RPMI7951 (cell line): ENCODE measurements around the gene DCLK2. TPM values are rescaled to one million over a fixed set of nuclear protein-coding genes. Genes with fewer than 3 reads are reported as not detected.
A peak's percentile ranks its signal among the peaks of the same experiment; 100 is the strongest.

Source experiments
- DNase-seq: peaks from one replicate; pipeline ENCODE4 v3.0.0-alpha.2; 2012; ENCODE audit warnings: low read depth
- total RNA-seq: library from RNA; depleted of rRNA; stranded (reverse); fragments of >200 nt; shearing (Covaris generic); gene quantifications from 2 replicates; pipeline ENCODE4 v1.2.3, GENCODE V29; 2014; rRNA removed

Gene DCLK2
- 1.7 and 4.1 TPM in 2 replicates for total RNA-seq

DNA sequence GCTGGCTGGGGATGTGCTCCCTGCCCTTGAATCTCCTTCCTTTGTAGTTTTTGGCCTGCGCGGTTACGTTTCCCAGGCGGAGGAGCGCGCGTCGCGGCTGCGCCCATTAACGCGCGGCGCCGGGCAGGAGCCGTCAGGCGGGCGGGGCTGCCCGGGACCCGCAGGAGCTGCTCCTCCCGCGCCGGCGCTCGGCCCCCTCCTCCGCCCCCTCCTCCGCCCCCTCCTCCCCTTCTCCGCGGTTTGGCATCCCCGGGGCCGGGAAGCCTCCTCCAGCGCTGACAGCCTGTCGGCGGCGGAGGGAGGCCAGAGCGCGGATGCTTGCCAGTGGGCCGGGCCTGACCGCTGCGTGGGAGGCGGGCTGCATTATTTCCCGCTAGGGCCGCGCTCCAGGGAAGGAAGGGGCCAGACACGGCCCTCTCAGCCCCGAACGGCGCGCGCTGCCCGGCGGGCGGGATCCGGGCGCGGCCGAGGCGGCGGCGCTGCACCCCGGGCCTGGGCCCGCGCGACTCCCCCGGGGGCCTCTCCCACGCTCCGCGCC lies at the start of gene DCLK2:
DCLK2 (plus strand) TSS at position 405 of the 538 bp plus-strand sequence. CDS start 583 bp downstream, outside the sequence.
- peak; percentile 85 for DNase-seq

GRCh38 chr4:150032541-150032940 lies 45.7 kb upstream of the DCLK2 start:
- DNase-seq: no peak

DNA sequence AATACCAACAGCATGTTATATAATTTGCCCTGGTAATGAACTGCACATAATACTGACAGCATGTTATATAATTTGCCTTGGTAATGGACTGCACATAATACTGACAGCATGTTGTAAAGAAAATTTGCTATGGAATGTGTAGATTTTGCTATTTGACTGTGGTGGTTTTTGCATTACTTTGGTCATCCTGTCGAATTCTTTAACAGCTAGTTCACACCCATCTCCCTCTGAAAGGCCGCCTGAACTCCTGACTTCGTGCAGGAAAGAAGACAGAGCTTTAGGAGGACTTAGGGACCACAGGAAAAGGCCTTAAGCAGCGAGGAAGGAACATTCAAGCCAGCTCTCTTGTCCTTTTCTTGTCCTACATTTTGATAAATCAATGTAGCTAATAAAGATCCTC lies 45.2 kb upstream of the DCLK2 start:
- DNase-seq: no peak

- DNase-seq: peak; percentile 25
Observed at GRCh38 chr4:150033901-150034300, 44.3 kb upstream of the DCLK2 start.

GRCh38 chr4:150037251-150037856 lies 40.9 kb upstream of the DCLK2 start:
- DNase-seq: no peak

- DNase-seq: no peak
Observed at GRCh38 chr4:150038335-150039076, 39.7 kb upstream of the DCLK2 start.

GRCh38 chr4:150039274-150040127 lies 38.7 kb upstream of the DCLK2 start:
- DNase-seq: no peak

GRCh38 chr4:150044517-150044916 lies 33.7 kb upstream of the DCLK2 start:
- no peak for DNase-seq

DNA sequence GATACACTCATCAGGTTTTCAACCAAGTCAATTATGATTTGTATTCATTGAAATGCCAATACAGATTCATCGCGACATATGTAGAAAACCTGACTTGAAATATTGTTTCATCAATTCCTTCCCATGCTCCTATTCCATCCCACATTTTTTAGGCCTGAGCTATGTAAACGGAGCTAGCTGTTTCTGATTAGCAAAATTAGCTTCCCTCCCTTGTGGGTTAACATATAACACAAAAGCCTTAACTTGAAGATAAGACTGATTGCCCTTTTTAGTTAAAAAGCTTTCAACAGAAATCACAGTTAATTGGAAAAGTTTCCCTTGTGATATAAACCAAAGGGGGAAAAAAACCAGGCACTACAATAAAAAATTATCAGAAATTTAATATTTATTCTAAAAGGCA lies 32.8 kb upstream of the DCLK2 start:
- no peak for DNase-seq

DNA sequence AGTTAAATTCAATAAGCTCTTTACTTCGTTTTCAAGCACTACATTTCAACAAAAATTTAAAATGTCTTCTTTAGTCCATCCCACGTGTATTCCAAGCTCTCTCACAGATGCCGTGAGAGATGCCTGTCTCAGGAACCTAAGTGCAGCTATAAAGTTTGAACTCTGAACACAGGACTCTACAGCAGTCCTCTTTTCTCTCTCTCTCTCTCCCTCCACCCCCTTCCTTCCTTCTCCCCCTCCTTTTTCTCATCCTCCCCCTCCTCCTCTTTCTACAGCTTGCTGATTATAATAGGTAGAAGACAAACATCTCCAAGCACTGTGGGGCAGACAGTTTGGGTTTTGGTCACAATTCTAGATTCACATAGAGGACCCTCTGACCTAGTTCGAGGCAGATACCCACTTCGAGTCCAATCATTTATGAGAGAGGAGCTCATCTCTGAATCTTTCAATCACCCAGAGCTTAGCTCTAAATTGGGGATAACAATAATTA lies 31.5 kb upstream of the DCLK2 start:
- no peak for DNase-seq

- no peak for DNase-seq
Observed at GRCh38 chr4:150047546-150047945, 30.7 kb upstream of the DCLK2 start.

DNA sequence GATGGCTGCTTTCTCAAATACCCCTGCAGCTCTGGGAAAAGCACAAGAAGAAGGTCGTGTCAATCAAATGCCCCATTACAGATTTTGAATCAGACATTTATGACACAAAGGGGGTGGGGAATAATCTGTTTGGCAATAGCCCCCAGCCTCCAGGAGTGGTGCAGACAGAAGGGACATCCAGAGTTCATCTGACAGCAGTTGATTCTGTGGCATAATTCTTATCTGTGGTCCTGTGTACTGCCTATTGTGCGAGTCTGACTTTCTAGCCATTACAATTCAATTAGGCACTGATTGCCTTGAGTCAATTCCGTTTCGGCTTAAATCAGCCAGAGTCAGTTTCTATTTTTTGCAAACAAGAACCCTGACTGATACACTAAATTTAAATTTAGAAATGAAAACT lies 28.6 kb upstream of the DCLK2 start:
- no peak for DNase-seq

DNA sequence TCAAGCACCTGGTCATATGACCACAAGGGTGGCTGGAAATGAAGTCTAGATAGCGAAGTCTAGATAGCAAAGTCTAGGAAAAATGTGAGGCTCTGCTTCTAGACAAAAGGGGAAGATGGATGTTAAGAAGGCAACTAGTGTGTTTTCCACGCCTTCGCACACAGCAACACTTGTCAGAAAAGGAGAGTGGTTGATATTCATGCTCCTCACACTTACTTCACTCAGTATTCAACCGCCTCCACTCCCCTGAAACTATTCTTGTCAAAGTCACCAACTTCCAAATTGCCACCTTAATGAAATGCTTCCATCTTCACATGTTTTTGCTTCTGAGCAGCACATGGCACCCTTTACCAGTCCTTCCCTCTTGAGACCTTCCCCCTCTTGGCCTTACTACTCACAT lies 27.7 kb upstream of the DCLK2 start:
- DNase-seq: no peak

GRCh38 chr4:150051111-150051510 lies 27.1 kb upstream of the DCLK2 start:
- DNase-seq: no peak

DNA sequence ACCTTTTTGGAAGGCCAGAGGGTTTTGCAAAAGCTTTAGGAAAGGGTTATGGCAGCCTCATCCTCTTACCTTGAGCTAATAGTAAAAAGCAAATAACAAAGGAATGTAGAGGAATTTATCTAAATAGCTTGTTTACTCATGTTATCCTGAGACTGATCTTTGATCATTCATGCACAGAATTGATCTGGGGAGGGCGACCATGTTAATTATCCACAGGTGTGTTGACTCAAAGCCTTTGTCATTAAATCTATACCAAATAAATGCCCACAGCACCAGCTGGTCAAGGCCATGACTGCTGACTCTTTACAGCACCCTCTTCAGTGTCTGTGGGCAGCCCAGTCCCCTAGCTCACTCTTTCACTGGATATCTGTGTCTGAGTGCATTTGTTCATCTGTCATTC lies 22.8 kb upstream of the DCLK2 start:
- no peak for DNase-seq

GRCh38 chr4:150056569-150056968 lies 21.7 kb upstream of the DCLK2 start:
- peak; percentile 51 for DNase-seq

DNA sequence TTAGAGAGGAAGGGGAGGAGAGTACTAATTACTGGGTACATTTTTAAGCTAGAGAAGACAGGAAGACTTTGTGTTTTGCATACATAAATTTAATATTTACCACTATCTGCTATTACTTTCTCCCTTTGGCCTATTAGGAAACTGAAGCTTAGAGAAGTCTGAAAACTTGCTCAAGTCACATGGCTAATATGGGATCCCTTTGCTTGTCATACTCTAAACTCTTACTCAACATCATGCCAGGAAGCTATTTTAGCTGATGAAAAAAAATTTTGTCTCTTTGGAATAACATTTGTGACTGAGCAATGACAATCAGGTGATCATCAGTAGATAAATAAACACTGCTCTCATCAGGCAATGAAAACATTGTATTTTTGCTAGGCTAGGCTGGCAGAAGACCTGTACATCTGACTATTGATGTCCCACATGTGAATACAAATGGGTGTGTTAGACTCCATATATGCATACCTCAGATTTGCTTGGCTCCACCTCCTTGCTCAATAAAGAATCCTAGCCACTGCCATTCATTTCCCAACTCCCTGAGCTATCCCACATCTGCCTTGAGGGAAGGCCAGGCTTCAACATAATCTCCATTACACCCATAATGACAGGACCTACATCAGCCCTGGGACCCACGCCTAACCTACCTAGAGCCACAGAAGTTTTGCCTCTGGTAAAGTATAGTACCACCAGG lies 17.0 kb upstream of the DCLK2 start:
- DNase-seq: no peak

- DNase-seq: no peak
Observed at GRCh38 chr4:150063128-150063527, 15.1 kb upstream of the DCLK2 start.

DNA sequence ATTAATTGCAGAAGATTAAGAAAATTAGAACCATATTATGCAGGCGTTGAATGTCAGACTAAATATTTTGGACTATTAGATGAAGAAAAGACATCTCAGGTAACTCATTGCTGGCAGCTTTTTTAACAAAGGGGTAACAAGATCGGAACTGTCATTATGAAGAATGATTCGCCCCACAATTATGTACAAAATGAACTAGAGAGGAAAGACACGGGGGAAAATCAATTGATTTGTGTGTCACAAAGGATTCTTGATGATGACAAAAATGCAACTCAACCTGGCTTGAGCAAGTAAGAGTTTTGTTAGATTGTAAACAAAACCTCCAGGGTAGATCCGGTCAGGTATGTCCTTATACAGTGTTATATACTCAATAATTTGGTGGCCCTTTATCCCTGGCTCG lies 12.5 kb upstream of the DCLK2 start:
- DNase-seq: no peak

GRCh38 chr4:150067859-150068258 lies 10.4 kb upstream of the DCLK2 start:
- no peak for DNase-seq

- no peak for DNase-seq
Observed at GRCh38 chr4:150068300-150068960, 9.8 kb upstream of the DCLK2 start.
